Right lobe of liver (tissue), 4 donors: ENCODE results near the gene SRCAP.

Experiments
- CTCF ChIP-seq, 4 donors: fragments of 200-600 bp in 3 of 4; fragments of 450-650 bp in 1 of 4; IDR thresholded peaks; one replicate each; pipeline versions ENCODE4 v1.5.1 to v1.8.0; 2016 to 2022; ENCODE audit warnings: antibody characterized with exemption in 4 of 4, mild to moderate bottlenecking in 2 of 4
- POLR2A ChIP-seq: fragments of 450-650 bp; IDR thresholded peaks from one replicate; pipeline ENCODE4 v1.6.1; 2017; ENCODE audit warnings: antibody characterized with exemption, mild to moderate bottlenecking
- donor health status: DM: no; HTN: no; CAD: no.
- donor health status: DM: no; HTN: no; CAD: no.
- donor health status: DM: no; HTN: yes; CAD: no.

- TF ChIP-seq CTCF (IDR thresholded peaks at IDR 0.05) = no peak
- no peak for TF ChIP-seq POLR2A
Measured at GRCh38 chr16:30706046-30706445, 7.1 kb downstream of the SRCAP start.
